Lower lobe of right lung (tissue), 2 donors: Measurements from ENCODE around the gene PRODH2. TPM values are rescaled to one million over a fixed set of nuclear protein-coding genes. Genes with fewer than 3 reads are reported as not detected.

Experiments used
- ATAC-seq, 2 donors: fragments of 200-7000 bp; cut with Tn5 transposase; one replicate each; pipeline ENCODE4 v1.9.1; 2020 to 2022; ENCODE audit warnings: mild to moderate bottlenecking in 2 of 2, moderate library complexity in 2 of 2
- DNase-seq: peaks from one replicate; pipeline ENCODE4 v3.0.0-alpha.2; 2020
- H3K27ac ChIP-seq: fragments of 200-600 bp; one replicate; pipeline ENCODE4 v1.8.0; 2022
- H3K27me3 ChIP-seq: fragments of 200-600 bp; one replicate; pipeline ENCODE4 v1.8.0; 2022; ENCODE audit warnings: low read depth
- H3K36me3 ChIP-seq: fragments of 200-600 bp; one replicate; pipeline ENCODE4 v1.8.0; 2022; ENCODE audit warnings: mild to moderate bottlenecking
- H3K4me1 ChIP-seq: fragments of 200-600 bp; one replicate; pipeline ENCODE4 v1.8.0; 2022
- H3K4me3 ChIP-seq: fragments of 200-600 bp; one replicate; pipeline ENCODE4 v1.8.0; 2022; ENCODE audit warnings: mild to moderate bottlenecking
- H3K9me3 ChIP-seq: fragments of 200-600 bp; one replicate; pipeline ENCODE4 v1.8.0; 2022
- CTCF ChIP-seq: fragments of 200-600 bp; IDR thresholded peaks from one replicate; pipeline ENCODE4 v1.8.0; 2022; ENCODE audit warnings: antibody characterized with exemption, mild to moderate bottlenecking
- intact Hi-C: fragments of 100-400 bp; cut with DNase I; formaldehyde crosslinking; loops from one replicate; pipeline ENCODE4 v1.11.0; 2022
- total RNA-seq: library from RNA; stranded (reverse); fragmentation: NEBNext Ultra II Directional; extraction: Animal tissue kit (Norgen Biotek cat#: 25700); gene quantifications from one replicate; pipeline ENCODE4 v1.2.1, GENCODE V29; 2021
- donor health status: DM: no; HTN: yes; CAD: no; lungs with severe emphysema.

The PRODH2 gene
- total RNA-seq, 1 donor from 2014 or later = not detected

GRCh38 chr19:35848919-35849505 is 36.4 kb upstream of the PRODH2 start:
- Histone ChIP-seq H3K4me1 (peaks cover 14% of the 10 kb centered on the region), H3K27ac (no peak overlapping the region), H3K36me3 (no peaks in the 10 kb centered on the region), H3K27me3 (peaks cover 86% of the 10 kb centered on the region), H3K4me3 (no peak overlapping the region), H3K9me3 (no peaks in the 10 kb centered on the region)
- intact Hi-C loops = no loop called here
- DNase-seq = no peak
- no peak for ATAC-seq
- no peak for TF ChIP-seq CTCF

GRCh38 chr19:35848486-35848885 is 35.8 kb upstream of the PRODH2 start:
- DNase-seq = no peak
- ATAC-seq = no peak
- no peak for TF ChIP-seq CTCF
- Histone ChIP-seq H3K9me3 (no peaks in the 10 kb centered on the region), H3K27me3 (peaks cover 86% of the 10 kb centered on the region), H3K36me3 (no peaks in the 10 kb centered on the region), H3K4me1 (peaks cover 14% of the 10 kb centered on the region), H3K27ac (no peak overlapping the region), H3K4me3 (no peak overlapping the region)
- intact Hi-C loops = no loop called here

- H3K27me3 ChIP-seq = peaks cover 86% of the 10 kb centered on the region
- H3K4me3 ChIP-seq = no peak overlapping the region
- H3K4me1 ChIP-seq = peaks cover 14% of the 10 kb centered on the region
- no peak for TF ChIP-seq CTCF
- H3K27ac ChIP-seq = no peak overlapping the region
- intact Hi-C loops = no loop called here
- no peaks in the 10 kb centered on the region for H3K9me3 ChIP-seq
- no peak for ATAC-seq
- DNase-seq = no peak
- no peaks in the 10 kb centered on the region for H3K36me3 ChIP-seq
Observed at GRCh38 chr19:35847911-35848310, 35.3 kb upstream of the PRODH2 start.

GRCh38 chr19:35846038-35846668 is 33.5 kb upstream of the PRODH2 start:
- H3K4me1 ChIP-seq = peaks cover 14% of the 10 kb centered on the region
- H3K27me3 ChIP-seq = peaks cover 77% of the 10 kb centered on the region
- intact Hi-C loops = no loop called here
- H3K9me3 ChIP-seq = no peaks in the 10 kb centered on the region
- DNase-seq (no peak), ATAC-seq (peak; percentile 3 to 33)
- no peak for TF ChIP-seq CTCF
- no peak overlapping the region for H3K27ac ChIP-seq
- no peaks in the 10 kb centered on the region for H3K36me3 ChIP-seq
- peak overlapping the region; percentile 37 for H3K4me3 ChIP-seq

GRCh38 chr19:35845215-35846037 is 32.8 kb upstream of the PRODH2 start:
- peaks cover 69% of the 10 kb centered on the region for H3K27me3 ChIP-seq
- no peaks in the 10 kb centered on the region for H3K36me3 ChIP-seq
- no peaks in the 10 kb centered on the region for H3K9me3 ChIP-seq
- ATAC-seq (peak; percentile 52 to 63), DNase-seq (no peak)
- H3K4me3 ChIP-seq = peak overlapping the region; percentile 37
- H3K27ac ChIP-seq = no peak overlapping the region
- peaks cover 14% of the 10 kb centered on the region for H3K4me1 ChIP-seq
- TF ChIP-seq CTCF = no peak
- intact Hi-C loops = no loop called here
